Measurements from ENCODE around the gene GRIA2.
"Not testable (repeated sequence)": the region's sequence is repeated elsewhere in the genome, so short reads cannot be mapped to it uniquely, and the experiment has no call there.

Gene GRIA2

GRCh38 chr4:157220371-157220881 lies at the start of gene GRIA2:
Gene GRIA2 (plus strand): TSS chr4:157220728. CDS start chr4:157221043, 315 bp downstream.
- peak; percentile 89 for DNase-seq

- DNase-seq: no peak
Measured at GRCh38 chr4:157172011-157172410, 48.5 kb upstream of the GRIA2 start.

- not testable (repeated sequence) for DNase-seq
Measured at GRCh38 chr4:157180268-157180667, 40.3 kb upstream of the GRIA2 start.

GRCh38 chr4:157184300-157184699 lies 36.2 kb upstream of the GRIA2 start:
- no peak for DNase-seq

- DNase-seq: no peak
Measured at GRCh38 chr4:157185363-157185762, 35.2 kb upstream of the GRIA2 start.

- DNase-seq: no peak
Measured at GRCh38 chr4:157195374-157195773, 25.2 kb upstream of the GRIA2 start.

GRCh38 chr4:157196046-157196445 lies 24.5 kb upstream of the GRIA2 start:
- no peak for DNase-seq

GRCh38 chr4:157204634-157205244 lies 15.8 kb upstream of the GRIA2 start:
- DNase-seq: no peak

- DNase-seq: no peak
Measured at GRCh38 chr4:157217708-157218107, 2.8 kb upstream of the GRIA2 start.

GRCh38 chr4:157219711-157220370 lies 687 bp upstream of the GRIA2 start:
- no peak for DNase-seq

GRCh38 chr4:157221426-157221894 lies 932 bp downstream of the GRIA2 start:
- DNase-seq: no peak

GRCh38 chr4:157221895-157222770 lies 1.6 kb downstream of the GRIA2 start:
- DNase-seq: peak; percentile 46

- no peak for DNase-seq
Measured at GRCh38 chr4:157222771-157223160, 2.2 kb downstream of the GRIA2 start.

- no peak for DNase-seq
Measured at GRCh38 chr4:157223456-157223855, 2.9 kb downstream of the GRIA2 start.

- DNase-seq: no peak
Measured at GRCh38 chr4:157225096-157225495, 4.6 kb downstream of the GRIA2 start.

- DNase-seq: no peak
Measured at GRCh38 chr4:157226035-157226434, 5.5 kb downstream of the GRIA2 start.

- DNase-seq: no peak
Measured at GRCh38 chr4:157226601-157227000, 6.1 kb downstream of the GRIA2 start.

- no peak for DNase-seq
Measured at GRCh38 chr4:157231525-157231924, 11.0 kb downstream of the GRIA2 start.

- no peak for DNase-seq
Measured at GRCh38 chr4:157242871-157243270, 22.3 kb downstream of the GRIA2 start.

- DNase-seq: no peak
Measured at GRCh38 chr4:157244348-157244747, 23.8 kb downstream of the GRIA2 start.

GRCh38 chr4:157245351-157245750 lies 24.8 kb downstream of the GRIA2 start:
- DNase-seq: no peak

GRCh38 chr4:157246964-157247363 lies 26.4 kb downstream of the GRIA2 start:
- DNase-seq: no peak

- not testable (repeated sequence) for DNase-seq
Measured at GRCh38 chr4:157258165-157258564, 37.6 kb downstream of the GRIA2 start.
